HG03521 (cell line): Measurements from ENCODE around the gene RAB22A.
"Not testable (repeated sequence)": the region's sequence is repeated elsewhere in the genome, so short reads cannot be mapped to it uniquely, and the experiment has no call there.

Source experiments
- ATAC-seq: cut with Tn5 transposase; IDR thresholded peaks from one replicate; pipeline ENCODE4 v1.9.1; 2021; ENCODE audit warnings: mild to moderate bottlenecking, moderate library complexity; ENCODE audit not compliant: unreplicated experiment

RAB22A gene

DNA sequence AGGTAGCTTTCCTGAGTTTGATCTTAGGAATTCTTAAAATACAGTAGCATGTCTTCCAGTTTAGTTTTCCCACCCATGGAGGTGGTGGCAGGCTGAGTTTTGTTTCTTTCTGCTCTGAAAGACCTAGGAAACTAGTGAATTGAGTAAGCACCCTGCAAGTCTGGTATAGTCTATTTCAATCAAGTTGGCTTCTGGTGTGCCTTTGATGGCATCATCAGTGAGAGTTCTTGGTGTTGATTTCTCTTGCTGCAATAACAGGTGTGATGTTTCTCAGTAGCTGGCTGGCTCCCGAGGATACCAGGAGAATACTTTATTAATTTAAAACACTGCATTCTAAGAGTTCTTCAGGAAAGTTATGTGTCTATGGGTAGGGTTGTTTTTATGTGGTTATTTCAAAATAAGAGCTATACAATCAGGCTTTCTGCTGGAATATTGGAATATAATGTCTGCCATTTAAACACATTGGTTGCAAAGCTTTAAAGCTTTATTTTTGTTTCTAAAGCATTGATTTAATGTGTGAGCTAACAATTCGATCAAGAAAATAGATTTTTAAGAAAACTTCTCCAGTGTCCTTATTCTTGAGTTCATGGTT lies 98.5 kb downstream of the RAB22A start:
- ATAC-seq, result no peak

DNA sequence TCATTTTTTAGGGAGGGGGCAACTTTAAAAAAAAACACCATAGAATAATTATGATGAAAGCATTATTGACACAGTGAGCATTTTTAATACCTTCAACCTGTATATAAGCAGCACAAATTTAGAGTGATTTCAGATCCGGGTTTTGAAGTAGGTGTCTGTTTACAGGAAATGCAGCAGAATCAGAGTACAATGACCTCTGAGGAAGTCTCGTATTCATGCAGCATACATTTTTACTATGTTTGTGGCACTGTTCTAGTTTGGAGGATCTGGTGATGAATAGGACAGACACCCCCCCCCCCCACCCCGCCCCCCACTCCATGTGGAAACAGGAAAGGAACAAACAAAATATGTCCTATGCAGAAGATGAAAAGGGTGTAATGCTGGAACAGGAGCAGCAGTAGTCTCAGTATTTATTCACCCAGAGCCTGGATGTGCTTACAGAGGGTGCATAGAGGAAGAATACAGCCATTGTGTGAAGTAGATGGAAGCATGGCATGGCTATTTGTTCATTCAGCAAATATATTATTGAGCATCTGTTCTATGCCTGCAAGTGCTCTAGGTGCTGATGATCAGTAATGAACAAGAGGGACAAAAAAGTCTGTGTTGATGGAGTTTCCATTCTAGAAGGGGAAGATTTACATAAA lies 99.2 kb downstream of the RAB22A start:
- no peak for ATAC-seq

DNA sequence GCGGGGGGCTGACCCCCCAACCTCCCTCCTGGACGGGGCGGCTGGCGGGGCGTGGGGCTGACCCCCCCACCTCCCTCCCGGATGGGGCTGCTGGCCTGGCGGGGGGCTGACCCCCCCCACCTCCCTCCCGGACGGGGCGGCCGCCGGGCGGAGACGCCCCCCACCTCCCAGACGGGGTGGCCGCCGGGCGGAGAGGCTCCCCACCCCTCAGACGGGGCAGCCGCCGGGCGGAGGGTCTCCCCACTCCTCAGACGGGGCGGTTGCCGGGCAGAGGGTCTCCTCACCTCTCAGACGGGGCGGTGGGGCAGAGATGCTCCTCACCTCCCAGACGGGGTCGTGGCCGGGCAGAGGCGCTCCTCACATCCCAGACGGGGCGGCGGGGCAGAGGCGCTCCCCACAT lies 104.7 kb downstream of the RAB22A start:
- ATAC-seq, result not testable (repeated sequence)

DNA sequence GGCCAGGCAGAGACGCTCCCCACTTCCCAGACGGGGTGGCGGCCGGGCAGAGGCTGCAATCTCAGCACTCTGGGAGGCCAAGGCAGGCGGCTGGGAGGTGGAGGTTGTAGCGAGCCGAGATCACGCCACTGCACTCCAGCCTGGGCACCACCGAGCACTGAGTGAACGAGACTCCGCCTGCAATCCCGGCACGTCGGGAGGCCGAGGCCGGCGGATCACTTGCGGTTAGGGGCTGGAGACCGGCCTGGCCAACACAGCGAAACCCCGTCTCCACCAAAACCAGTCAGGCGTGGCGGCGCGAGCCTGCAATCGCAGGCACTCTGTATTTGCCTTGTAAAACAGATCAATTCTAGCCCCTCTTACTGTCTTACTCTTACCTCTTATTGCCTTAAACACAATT lies 105.3 kb downstream of the RAB22A start:
- not testable (repeated sequence) for ATAC-seq

DNA sequence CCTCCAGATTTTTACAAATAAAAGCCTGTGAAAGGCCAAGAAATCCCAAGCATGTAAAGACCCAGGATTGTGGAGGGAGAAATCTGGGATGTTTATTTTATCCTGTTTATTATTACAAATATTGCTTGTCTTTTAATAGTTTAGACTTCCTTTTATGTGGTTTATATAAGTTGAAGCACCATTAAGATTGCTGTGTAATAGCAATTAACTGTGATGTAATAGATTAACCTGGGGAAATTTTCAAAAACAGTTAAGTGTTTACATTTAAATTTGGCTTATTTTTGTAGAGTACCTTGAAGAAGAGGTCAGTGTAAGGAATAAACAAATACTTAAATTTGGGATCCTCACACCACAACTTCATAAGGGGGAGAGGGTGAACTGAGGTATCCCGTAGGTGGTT lies 106.5 kb downstream of the RAB22A start:
- no peak for ATAC-seq

DNA sequence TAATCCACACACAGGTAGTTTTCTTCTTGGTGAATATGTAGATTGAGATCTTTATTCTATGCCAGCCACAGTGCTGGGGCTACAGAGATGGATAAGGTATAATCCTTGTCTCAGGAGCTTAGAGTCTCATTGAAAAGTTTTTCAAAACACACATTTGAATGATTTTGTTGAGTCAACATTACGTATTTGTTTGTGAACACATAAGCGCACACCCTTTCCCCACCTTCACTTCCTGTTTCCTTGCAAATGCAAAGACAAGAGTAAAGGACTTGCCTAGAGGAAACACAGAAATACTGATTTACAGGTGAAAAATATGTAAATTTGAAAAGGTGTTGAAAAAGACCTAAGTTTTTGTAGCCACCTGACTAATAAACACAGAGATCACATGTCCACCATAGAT lies 107.3 kb downstream of the RAB22A start:
- ATAC-seq, result no peak
